ENCODE data around the gene ACSS2.
"Not testable (repeated sequence)": the region's sequence is repeated elsewhere in the genome, so short reads cannot be mapped to it uniquely, and the experiment has no call there.

ACSS2 gene

DNA sequence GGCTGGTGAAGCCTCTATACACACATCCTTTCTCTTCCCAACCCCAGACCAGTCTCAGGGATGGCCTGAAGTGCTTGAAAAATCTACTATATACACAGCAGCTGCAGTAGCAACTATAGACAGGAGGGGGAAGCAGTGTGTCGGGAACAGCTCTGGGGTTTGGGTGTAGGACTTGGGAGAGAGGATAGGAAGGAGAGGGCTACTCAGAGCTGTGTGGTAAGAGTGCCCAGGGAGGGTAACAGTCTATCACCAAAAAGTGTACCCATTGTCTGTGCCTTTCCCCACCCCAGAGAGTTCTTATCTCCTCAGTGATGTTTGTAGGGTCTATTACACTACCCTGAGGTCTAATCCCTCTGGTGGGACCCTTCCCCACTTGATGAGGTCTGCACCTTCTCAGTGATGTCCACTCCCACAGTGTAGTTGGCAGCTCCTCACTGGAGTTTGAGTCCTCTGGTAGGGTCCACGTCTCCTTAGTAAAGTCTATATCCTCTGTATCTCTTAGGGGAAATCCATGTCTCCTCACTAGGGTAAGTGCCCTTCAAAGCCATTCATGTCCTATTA lies 2.2 kb upstream of the ACSS2 start:
- peak; percentile 85 for DNase-seq

DNA sequence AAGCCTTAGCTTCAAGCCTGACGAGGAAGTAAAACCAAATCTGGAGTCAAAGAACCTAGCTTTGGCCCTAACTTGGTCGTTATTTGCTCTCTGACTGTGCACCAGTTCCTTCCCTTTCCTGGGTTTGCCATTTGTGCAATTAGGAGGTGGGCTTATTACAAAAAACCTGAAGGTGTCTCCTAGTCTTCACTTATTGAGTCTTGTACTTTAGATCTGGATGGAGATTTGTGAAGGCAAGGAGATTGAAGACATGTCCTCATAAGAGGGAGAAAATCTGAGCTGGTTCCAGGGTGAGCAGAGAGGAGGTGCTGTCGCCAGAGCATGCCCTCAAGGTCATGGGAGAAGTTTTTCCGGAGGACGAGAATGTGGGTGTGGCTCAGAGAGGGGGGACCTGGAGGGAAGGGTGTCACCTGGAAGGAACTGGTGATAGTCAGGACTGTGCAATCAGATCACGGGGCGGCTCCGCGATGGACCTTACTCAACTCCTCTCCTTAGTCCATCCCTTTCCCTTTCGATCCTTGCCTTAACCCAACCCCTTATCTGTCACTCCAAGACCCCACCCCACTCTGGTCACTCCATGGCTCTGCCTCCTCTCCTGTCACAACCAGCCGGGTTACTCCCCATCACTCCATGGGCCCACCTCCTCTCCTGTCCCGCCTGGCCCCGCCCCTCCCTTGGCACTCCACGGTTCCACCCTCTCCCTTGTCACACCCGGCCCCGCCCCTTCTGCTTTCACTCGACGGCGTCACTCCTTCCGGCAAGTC lies 588 bp upstream of the ACSS2 start:
- peak; percentile 98 for DNase-seq

DNA sequence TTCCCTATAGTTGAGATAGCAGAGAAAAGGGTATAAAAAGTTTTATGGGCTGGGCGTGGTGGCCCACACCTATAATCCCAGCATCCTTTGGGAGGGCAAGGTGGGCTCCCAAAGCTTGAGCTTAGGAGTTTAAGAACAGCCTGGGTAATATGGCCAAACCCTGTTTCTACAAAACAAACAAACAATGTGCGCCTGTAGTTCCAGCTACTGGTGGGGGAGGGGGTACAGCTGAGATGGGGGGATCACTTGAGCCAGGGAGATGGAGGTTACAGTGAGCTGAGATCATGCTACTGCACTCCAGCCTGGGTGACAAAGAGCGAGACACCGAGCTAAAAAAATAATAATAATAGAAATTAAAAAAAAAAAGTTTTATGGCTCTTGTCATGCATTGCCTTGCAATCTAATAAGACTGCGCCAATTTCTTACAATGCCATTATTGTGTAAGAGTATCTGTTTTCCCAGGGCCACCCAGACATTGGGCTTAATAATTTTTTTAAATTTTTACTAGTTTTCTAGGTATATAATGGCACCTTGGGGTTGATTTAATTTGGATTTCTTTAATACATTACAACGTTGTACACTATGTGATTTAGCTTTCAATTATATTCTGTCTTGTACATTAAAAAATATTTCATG lies 3.9 kb downstream of the ACSS2 start:
- DNase-seq, result no peak

DNA sequence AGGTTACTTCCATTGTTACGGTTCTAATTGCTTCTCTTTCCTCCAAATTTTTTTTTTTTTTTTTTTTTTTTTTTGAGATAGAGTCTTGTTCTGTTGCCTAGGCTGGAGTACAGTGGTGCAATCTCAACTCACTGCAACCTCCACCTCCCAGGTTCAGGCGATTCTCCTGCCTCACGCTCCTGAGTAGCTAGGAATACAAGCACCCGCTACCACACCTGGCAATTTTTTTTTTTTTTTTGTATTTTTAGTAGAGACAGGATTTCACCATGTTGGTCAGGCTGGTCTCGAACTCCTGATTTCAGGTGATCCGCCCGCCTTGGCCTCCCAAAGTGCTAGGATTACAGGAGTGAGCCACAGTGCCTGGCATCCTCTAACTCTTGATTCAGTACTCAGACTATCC lies 4.6 kb downstream of the ACSS2 start:
- not testable (repeated sequence) for DNase-seq

DNA sequence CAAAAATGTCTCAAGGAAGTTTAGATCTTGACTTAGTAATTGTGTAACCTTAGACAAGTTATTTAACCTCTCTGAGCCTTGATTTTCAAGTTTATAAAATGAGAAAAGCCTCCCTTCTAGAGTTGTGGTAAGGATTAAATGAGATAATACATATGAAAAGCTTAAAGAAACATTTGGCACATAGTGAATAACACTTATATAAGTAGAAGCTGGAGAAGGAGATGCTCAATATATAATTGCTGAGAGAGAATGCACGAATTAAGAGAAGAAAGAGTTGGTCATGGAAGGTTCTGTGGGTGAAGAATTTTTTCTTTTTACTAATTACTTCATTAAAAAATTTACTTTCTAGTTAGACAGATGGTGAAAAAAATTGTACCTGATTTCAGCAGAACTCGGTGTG lies 5.3 kb downstream of the ACSS2 start:
- no peak for DNase-seq

GRCh38 chr20:34883087-34883688 lies 6.8 kb downstream of the ACSS2 start:
- no peak for DNase-seq

- DNase-seq, result no peak
These were observed 7.4 kb downstream of the ACSS2 start for GRCh38 chr20:34883809-34884208.

GRCh38 chr20:34884260-34884659 lies 7.8 kb downstream of the ACSS2 start:
- no peak for DNase-seq

- no peak for DNase-seq
These were observed 9.7 kb downstream of the ACSS2 start for GRCh38 chr20:34886122-34886521.

GRCh38 chr20:34887023-34887422 lies 10.6 kb downstream of the ACSS2 start:
- no peak for DNase-seq

DNA sequence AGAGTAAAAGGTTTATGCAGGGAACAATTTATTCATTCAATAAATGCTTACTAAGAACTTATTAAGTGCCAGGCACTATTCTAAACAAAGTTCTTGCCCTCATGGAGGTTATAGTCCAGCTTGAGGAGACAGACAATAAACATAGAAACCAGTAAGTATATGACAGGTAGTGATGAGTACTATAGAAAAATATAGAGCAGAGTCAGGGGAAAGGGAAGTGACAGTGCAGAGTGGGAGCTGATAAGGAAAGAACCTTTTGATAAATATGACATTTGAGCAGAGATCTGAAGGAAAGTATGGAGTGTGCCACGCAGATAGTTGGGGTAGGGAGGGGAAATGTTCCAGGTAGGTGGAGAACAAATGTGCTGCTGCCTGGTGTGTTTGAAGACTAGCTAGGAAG lies 12.1 kb downstream of the ACSS2 start:
- DNase-seq, result no peak

DNA sequence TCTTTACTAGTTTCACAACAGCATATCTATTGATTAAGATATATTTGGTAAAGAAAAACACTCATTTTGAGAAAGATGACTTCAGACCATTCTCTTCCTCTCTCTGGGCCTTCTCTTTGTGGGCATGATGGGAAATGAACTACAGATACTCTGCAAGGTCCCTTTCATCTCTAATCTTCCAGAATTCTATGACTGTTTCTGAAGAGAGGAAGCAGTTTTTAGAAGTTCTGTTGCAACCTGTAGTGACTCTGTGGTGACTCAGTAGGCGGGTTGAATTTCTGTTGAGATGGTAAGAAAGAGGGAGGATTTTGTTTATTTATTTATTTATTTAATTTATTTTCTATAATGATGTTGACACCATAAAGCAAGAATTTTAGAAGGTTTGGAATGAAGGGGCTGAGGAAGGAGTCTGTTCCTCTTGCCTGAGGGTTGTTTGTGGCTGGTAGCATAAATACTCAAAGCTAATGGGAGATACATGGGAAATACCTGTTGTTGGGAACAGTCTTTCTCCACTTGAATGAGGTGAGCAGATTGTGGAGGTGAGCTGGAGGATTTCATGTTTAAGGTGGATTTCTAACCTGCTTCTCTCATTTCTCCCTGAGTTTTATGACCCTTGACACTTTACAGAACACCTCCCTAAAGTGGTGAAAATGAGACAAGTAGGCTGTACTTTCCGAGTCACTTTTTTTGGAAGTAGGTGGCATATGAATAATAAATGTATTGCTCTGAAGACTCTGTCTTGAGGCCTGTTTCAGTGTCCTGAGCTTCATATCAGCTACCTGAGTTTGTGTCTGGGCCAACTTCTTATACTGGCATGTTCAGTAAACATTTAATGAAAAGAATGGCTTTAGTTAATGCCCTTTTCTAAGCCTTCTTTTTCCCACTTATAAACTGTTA lies 15.0 kb downstream of the ACSS2 start:
- peak; percentile 44 for DNase-seq

DNA sequence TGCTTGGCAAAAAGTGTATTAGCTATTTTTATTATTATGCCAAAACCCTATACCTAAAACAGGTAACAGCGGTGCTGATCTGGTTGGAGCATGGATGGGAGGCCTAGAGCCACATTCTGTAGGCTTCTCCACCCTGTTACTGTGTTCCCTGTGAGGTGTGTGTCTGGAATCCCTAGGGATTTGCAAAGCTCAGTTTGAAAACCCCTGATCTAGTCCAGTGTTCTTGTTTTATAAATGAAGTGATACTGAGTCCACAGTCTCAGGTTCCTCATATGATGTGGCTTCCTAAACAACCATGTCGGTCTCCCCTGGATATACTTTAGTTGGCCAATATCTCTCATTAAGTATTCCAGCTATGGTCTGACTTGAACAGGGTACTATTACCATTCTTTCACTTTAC lies 16.3 kb downstream of the ACSS2 start:
- DNase-seq, result no peak

DNA sequence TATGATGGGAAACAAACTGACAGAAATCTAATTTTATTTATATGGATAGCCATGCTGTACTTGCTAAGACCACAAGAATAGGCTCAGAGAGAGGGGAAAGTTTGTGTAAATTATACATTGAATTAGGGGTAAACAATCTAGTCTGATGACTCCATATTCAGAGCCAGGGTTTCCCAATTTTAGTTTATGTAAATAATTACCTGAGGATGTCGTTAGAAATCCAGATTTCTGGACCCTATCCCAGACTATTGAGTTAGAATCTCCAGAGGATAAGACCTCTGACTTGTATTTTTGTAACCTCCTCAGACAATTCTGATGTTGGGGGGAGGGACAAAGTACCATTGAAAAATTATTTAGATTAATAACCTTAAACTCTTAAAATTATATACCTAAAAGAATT lies 18.3 kb downstream of the ACSS2 start:
- no peak for DNase-seq

DNA sequence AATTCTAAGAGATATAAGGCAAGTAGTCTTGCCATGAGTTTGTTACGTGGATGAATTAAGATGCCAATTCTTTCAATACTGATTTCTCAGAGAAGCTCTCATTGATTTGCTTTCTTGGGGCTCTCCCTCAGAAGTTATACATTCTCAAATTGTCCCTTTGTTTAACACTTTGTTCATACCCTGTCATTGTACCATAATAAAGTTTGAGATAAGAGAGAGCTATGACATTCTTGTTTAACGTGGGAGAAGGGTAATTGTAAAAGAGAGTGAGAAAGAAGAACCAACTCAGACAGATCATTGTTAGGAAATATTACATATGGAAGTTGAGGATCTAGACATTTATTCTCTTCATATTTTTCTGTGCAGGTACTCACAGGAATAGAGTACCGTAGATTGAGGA lies 19.1 kb downstream of the ACSS2 start:
- no peak for DNase-seq

GRCh38 chr20:34896086-34896621 lies 19.7 kb downstream of the ACSS2 start:
- peak; percentile 11 for DNase-seq

DNA sequence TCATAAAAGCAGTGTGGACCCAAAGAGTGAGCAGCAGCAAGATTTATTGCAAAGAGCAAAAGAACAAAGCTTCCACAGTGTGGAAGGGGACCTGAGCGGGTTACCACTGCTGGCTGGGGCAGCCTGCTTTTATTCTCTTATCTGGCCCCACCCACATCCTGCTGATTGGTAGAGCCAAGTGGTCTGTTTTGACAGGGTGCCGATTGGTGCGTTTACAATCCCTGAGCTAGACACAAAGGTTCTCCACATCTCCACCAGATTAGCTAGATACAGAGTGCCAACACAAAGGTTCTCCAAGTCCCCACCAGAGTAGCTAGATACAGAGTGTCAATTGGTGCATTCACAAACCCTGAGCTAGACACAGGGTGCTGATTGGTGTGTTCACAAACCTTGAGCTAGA lies 21.7 kb downstream of the ACSS2 start:
- not testable (repeated sequence) for DNase-seq

DNA sequence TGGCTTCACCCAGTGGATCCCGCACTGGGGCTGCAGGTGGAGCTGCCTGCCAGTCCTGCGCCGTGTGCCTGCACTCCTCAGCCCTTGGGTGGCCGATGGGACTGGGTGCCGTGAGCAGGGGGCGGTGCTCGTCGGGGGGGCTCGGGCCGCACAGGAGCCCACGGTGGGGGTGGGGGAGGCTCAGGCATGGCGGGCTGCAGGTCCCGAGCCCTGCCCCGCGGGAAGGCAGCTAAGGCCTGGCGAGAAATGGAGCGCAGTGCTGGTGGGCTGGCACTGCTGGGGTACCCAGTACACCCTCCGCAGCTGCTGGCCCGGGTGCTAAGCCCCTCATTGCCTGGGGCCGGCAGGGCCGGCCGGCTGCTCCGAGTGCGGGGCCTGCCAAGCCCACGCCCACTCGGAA lies 22.3 kb downstream of the ACSS2 start:
- not testable (repeated sequence) for DNase-seq

- DNase-seq, result no peak
These were observed 27.8 kb downstream of the ACSS2 start for GRCh38 chr20:34904202-34904621.

GRCh38 chr20:34907616-34908469 lies 31.4 kb downstream of the ACSS2 start:
- peak; percentile 96 for DNase-seq

- DNase-seq, result no peak
These were observed 38.7 kb downstream of the ACSS2 start for GRCh38 chr20:34915131-34915530.
